Stimulated activated CD4-positive, alpha-beta T cell treated with anti-CD3 and anti-CD28 coated beads, TNF-alpha, amount 100 ng/mL, for 48 hours (primary cell): ENCODE results near the gene OSBP2.
"Not testable (repeated sequence)": the region's sequence is repeated elsewhere in the genome, so short reads cannot be mapped to it uniquely, and the experiment has no call there.

Experiments
- DNase-seq, 3 donors: peaks; one replicate each; pipeline ENCODE4 v3.0.0-alpha.2; 2020; ENCODE audit warnings: low read depth in 3 of 3

Gene OSBP2

DNA sequence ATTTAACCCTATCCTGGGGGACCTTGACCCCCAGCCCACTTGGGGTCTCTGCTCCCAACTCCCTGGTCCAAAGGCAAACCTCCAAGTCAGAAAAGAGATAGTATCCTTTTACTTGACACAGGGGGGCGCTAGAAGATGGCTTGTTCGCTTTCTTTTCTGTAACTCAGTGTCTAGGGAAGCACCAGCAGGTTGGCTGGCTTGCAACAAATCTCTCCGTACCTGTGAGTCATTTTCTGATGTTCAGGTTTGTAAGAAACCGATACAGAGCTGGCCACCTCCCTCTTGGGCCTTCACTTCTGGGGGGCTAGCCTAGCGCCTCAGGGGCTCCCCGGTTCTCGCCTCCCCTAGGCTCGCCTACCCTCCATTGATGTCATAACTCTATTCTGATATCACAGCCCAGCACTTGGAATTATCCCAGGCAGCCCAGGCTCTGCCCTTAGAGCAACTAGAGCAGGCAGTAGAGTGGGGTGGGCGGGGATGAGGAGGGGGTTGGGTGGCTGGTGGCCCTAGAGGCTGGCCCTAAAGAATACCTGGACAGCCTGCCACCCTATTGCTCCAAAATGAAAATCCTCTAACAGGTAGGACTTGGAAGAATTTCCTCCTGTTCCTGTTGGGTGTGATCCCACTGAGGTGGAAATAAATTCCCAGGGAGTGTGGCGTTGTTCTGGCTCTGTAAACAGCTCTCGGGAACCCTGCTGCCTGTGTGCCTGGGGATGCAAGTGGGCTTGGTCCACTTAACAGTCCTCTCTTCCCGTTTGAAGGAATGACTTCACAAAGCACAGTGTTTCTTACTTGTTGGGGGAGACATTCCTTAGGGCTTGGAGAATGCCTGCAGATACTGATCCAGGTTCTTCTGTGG, 69.4 kb downstream of the OSBP2 start:
- DNase-seq: peak; percentile 25 to 53 (median 37)

DNA sequence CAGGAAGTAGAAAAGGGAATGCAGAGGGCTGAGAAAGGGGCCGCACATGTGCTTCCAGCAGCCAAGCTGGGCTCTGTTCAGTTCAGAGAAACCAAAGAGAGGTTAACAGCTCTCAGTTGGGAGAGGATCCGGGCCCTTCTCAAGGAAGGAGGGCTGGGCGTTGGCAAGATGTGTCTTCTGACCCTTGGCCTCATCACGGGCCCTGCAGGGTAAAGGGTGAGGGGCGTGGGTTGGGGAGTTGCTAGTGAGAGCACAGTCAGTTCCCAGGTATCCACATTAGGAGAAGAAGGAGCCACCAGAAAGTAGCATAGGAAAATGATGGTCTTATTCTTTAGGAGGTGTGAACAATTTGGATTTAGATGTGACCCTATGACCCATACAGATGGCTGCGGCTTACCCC, 73.0 kb downstream of the OSBP2 start:
- DNase-seq: no peak

DNA sequence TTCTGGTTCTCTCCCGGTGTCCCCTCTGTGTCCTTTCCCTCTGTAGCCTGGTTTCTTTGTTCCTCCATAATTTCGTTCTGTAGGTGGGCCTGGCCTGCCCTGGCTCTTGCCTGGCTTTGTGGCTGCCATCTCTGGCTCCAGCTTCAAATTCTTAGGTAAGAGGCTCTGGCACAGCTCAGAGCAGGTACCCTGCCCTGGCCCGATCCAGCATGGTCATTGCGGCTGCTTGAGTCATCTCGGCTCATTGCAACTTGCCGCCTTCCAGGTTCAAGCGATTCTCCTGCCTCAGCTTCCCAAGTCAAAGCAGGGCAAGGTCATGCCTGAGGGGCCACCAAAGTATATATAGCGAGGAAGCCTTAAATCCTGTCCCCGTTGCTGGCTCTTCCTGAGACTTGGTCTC, 76.0 kb downstream of the OSBP2 start:
- no peak for DNase-seq

DNA sequence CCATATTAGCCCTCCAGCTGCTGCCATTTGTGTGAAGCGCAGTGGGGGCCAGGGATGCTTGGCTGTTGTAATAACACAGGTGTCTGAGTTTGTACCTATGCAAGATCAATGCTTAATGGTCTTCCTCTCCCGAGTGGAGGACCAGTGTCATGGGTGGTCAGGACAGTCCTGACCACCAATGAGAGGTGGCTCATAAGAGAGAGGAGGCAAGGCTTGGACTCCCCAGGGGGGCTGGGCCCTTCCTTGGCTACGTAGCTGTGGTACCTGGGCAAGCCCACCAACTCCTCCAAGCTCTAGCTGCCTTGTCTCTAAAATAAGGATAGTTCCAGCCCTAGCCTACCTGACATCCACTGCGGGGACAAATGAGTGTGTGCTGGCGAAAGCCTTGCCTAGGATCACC, 79.2 kb downstream of the OSBP2 start:
- DNase-seq: no peak

DNA sequence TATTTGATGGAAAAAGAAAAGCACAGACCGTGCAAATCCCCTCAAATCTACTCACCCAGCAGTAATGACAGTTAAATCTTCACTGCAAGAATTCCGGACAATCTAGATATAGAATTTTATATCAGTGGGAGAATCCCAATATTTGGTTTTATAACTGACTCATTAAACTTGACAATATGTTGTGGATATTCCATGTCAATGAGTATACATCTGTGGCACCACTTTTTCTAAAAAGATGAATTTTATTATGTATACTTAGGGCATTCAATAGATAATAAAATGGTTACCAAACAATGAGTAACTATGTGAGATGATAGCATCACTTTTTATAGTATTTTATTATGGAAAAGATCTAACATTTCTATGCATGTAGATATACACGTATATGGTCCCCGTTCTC, 79.9 kb downstream of the OSBP2 start:
- no peak for DNase-seq

DNA sequence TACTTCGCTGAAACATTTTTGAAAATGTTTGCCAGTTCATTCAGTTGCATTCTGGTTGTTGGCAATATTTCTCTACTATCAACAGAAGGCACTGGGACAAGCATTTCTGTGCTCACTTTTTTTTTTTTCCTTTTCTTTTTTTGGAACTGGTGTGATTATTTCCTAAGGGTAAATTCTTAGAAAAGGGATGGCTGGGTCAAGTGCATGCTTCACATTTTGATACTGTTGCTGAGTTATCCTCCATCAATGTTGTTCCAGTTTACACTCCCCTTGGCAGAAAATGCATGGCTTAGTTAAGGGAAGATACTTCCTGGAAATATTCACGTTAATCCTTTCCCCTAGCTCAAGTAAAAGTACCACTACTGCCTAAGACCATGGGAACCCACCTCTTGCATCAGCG, 81.8 kb downstream of the OSBP2 start:
- DNase-seq: no peak

DNA sequence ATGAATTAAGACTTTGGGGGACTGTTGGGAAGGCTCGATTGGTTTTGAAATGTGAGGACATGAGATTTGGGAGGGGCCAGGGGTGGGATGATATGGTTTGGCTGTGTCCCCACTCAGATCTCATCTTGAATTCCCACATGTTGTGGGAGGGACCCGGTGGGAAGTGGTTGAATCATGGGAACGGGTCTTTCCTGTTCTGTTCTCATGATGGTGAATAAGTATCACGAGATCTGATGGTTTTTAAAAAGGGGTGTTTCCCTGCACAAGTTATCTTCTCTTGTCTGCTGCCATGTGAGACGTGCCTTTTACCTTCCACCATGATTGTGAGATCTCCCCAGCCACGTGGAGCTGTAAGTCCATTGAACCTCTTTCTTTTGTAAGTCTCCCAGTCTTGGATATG, 82.5 kb downstream of the OSBP2 start:
- DNase-seq: not testable (repeated sequence)

DNA sequence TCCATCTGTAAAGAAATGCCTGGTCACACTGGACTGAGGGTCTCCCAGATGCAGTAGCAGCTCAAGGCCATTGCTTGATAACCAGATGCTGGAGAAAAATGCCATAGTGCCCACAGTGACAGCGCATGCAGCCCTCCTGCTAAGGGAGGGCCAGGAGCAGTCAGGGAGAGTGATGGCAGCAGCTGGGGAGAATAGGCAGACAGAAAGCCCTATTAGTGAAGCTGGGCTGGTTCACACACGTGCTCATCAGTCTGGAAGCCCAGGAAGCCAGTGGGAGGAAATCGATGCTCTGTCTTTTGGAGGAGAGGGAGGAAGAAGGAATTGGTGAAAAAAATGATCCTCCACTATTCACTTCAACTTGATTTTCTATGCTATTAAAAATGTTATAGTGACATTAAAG, 82.9 kb downstream of the OSBP2 start:
- no peak for DNase-seq

DNA sequence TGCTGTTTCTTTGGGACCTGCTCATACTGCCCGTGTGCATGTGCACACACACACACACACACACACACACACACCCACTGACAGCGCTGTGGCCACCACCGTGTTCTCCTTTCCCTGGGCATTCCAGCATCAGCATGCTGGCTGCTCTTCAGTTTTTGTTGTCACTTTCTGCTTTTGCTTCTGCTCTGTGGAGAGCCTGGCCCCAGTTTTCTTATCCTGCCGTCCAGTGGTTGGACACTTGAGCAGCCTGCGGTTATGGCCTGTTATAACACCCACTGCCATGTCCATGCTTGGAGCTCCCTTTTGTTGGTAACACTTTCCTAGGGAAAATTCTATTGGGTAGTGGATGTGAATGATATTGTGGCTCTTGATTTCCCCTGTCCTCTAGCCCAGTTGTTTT, 83.6 kb downstream of the OSBP2 start:
- DNase-seq: no peak

DNA sequence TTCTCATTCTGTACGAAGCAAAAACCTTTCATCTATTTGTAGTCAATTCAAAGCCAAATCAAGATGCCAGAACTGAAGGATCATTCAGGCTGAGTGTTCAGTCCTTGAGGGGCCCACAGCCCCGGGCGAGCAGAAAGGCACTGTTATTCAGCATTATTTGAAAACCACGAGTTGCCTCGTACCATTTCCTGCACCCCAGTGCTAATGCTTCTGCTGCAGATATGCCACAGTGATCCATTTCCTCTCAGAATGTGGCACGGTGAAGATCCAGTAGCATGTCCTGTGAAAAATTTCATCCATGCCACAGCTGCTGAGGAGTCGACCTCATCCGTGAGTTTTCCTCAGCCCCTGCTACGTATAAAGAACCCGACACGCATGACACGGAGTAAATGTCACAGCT, 85.4 kb downstream of the OSBP2 start:
- DNase-seq: no peak

DNA sequence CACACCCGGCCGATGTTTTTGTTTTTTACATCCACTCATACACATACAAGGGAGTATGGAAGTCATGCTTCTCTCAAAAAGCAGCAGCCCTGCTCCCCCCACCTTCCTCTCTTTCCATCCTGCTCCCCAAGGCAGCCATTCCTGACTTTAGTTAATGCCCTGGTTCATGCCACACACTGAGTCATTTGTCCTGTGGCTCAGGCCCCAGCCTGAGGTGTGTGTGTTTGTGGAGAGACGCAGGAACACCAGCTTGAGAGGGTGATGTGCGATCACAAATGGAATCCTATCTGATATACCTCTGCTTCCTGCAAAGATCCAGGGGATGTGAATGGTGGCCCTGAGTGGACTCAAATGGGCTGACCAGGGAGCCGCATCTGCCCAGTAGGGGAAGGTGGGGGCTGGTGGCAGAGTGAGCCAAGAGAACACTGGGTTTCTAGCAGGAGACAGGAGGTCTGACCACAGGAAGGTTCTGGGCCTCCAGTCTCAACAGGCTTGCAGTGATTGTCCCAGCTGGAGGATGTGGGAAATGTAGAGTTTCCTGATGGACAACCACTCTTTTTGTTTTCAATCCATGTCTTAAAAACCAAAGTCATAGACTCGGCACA, 86.7 kb downstream of the OSBP2 start:
- no peak for DNase-seq

DNA sequence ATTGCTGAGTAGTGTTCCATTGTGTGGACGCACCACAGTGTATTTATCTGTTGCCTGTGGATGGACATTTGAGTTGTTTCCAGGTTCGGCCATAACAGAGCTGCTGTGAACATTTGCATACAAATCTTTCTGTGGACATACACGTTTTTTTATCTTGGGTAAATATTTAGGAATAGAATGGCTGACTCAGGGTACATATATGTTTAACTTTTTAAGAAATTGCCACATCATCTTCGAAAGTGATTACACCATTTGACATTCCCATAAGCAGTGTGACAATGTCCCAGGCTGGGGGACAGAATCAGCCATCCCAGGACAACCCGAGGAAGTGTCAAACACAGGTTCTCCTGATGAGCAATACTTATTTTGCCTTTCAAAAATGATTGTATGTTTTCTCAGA, 87.9 kb downstream of the OSBP2 start:
- no peak for DNase-seq

DNA sequence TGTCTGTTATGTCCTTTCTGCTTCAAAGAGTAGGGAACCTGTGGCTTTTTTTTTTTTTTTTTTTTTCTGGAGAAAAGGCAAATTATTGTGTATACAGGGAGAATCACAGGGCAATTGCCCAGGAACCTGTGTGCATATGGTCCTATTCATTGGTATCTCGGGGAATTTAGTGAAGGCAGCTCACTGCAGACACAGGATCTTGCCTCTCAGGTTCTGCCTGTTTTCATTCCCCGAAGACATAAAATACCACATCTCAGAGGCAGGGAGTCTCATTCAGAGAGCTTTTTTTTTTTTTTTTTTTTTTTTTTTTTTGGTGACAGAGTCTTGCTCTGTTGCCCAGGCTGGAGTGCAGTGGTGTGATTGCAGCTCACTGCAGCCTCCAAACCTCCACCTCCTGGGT, 88.3 kb downstream of the OSBP2 start:
- DNase-seq: no peak

DNA sequence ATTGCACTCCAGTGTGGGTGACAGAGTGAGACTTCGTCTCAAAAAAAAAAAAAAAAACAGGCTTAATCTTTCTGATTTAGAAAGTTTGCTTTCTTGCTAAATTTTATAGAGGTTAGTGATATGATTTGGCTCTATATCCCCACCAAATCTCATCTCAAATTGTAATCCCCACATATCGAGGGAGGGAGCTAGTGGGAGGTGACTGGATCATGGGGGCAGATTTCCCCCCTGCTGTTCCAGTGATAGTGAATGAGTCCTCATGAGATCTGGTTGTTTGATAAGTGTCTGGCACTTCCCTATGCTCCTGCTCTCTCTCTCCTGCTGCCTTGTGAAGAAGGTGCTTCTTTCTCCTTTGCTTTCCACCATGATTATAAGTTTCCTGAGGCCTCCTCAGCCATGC, 90.9 kb downstream of the OSBP2 start:
- DNase-seq: no peak

DNA sequence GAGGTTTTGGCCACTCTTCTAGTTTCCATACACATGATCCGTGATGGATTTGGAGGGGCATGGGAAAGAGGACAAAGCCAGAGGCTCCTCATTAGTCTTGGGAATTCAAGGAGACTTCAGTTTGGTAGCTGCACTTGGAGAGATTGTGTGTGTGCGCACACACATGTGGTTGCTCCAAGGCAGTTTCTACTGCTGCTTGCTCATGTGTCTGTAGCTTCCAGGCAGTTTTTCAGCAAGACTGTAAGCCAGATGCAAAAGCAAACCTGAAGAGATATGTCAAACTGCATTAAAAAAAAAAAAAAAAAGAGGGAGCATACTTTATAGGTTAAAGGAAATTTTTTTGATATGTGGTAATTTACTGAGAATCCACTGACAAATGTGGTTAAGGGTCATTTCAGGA, 95.7 kb downstream of the OSBP2 start:
- no peak for DNase-seq

DNA sequence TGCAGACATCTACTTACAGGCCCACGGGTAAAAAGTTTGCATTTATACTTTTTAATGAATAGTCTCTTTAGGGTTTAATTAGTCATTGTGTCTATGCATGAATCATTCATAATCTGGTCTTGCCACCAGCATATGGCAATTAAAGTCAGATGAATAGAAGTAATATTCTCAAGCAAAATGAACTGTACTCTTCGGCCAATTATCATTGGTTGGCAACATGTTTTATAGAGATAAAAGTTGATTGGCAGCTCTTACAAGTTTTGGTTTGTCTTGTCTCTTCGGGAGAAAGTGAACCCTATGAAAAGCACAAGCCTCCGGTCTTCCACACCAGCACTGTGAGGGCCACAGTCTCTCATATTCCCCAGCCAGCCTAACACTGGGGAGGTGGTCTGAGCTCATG, 97.8 kb downstream of the OSBP2 start:
- DNase-seq: no peak

DNA sequence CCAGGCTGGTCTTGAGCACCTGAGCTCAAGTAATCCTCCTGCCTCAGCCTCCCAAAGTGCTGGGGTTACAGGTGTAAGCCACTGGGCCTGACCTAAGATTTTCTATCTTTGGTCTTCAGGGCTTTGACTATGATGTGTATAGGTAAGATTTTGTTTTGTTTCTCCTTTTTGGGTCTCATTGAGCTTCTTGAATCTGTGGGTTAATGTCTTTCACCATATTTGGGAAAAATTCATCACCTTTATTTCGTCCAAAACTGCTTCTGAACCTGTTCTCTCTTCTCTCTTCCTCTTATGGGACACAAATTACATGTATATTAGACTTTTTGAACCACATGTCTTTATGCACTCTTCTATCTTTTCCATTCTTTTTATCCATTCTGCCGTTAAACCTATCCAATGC, 100.4 kb downstream of the OSBP2 start:
- DNase-seq: no peak

DNA sequence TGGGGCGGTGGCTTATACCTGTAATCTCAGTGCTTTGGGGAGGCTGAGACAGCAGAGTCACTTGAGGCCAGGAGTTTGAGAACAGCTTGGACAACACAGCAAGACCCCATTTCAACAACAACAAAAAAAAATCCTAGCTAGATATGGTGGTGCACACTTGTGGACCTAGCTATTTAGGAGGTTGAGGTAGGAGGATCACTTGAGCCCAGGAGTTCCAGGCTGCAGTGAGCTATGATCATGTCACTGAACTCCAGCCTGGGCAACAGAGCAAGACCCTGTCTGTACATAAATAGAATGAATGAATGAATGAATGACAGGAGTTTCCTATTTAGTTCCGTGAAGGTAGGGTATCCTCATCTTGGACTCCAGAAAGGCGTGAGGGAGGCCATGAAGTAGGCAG, 107.0 kb downstream of the OSBP2 start:
- DNase-seq: no peak

DNA sequence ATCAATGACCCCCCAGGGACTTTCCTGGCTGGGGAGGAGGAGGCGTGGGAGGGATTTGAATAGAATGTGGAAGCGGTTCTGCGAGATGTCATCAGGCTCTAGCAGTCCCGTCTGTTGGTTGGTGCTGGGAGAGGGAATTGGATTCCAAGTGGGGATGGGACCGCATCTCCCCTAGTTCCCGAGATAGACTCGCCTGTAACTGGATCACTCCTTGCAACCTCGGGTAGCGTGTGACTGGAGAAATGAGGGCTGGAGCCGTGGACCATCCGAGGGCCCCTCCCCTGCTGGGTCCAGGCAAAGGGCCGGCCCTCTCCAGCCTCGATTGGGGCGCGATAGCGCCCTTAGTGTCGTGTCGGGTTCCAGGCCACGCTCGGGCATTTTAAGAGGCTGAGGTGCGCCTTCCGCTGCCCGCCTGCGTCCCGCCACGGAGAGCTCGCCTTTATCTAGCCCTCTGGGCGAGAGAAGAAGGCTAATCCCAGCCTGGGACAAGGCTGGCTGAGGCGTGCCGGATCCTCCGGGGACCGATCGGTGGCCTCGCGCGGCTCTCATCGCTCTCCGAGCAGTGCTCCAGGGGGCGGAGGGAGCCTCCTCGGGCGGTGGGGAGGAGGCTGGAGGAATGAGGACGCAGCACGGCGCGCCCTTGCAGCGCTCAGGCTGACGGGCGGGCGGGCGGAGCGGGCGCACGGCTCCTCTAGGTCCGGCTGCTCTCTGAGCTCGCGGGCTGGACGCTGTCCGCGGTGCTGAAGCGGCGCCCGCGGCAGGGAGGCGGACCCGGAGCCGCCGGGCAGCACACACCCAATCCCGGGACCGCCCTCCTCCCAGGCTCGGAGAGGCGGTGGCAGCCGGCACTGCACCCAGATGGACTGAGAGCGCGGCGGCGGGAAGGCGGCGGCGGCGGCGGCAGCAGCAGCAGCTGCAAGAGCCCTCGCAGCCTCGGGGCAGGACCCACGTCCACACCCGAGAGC, 107.8 kb downstream of the OSBP2 start:
- DNase-seq: peak; percentile 43 to 70 (median 61)

DNA sequence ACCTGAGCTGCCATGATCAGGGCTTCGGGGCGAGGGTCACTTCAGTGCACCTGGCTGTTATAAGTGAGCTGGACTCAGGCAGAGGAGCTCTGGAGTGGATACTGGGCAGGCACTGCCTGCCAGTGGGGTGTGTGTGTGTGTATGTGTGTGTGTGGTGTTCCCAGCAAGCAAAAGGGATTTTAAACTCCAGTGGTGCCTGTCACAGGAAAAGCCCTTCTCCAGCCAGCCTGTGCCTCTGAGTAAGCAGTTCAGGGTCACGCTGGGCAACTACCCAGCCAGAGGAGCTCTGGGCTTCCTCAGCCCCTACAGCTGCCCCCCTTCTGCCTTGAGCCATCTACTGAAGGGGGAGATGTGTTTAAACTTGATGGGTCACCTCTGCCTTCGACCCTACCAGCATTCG, 109.0 kb downstream of the OSBP2 start:
- DNase-seq: no peak

DNA sequence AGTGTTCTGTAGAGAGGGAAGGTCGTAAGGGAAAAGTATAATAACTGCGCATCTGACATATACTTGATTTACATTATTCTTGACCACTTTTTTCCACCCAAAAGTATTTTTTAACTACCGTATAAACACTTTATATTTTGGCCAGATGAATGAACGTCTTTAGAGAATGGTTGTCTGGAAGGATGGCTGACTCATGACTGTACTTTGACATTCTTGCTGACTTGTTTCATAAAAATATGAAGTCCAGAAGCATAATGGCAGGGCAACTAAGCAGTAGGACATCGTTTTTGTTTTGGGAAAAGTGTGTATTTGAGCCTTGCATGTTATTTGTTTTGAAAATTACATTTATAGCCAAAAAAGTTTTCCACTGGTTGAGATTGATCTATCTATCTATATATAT, 110.0 kb downstream of the OSBP2 start:
- DNase-seq: no peak

DNA sequence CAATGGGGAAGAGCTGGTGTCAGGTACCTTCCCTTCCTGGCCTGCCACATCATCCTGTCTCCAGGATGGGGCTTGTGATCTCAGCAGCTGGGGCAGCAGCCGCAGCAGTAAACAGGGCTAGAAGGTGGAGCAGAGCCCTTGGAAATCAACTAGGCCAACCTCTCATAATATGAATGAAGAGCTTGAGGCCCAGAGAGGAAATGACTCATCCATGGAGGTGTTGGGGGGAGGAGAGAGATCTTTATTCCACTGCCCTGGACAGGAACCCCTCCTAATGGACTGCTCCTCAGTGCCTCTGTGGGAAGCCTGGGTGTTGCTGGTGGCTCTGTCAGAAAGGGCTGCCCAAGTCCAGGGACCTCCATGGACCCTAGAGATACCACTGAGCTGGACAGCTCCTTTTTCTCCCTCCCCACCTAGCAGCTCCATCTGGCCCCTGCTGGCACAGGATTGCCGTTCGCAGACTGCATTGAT, 111.8 kb downstream of the OSBP2 start:
- no peak for DNase-seq
